HPDE6-E6E7 (cell line): ENCODE results near the gene LMX1A.

ENCODE experiments used
- DNase-seq: peaks from one replicate; pipeline ENCODE4 v3.0.0; 2011; ENCODE audit warnings: missing footprints; ENCODE audit errors: extremely low spot score

Gene LMX1A

DNA sequence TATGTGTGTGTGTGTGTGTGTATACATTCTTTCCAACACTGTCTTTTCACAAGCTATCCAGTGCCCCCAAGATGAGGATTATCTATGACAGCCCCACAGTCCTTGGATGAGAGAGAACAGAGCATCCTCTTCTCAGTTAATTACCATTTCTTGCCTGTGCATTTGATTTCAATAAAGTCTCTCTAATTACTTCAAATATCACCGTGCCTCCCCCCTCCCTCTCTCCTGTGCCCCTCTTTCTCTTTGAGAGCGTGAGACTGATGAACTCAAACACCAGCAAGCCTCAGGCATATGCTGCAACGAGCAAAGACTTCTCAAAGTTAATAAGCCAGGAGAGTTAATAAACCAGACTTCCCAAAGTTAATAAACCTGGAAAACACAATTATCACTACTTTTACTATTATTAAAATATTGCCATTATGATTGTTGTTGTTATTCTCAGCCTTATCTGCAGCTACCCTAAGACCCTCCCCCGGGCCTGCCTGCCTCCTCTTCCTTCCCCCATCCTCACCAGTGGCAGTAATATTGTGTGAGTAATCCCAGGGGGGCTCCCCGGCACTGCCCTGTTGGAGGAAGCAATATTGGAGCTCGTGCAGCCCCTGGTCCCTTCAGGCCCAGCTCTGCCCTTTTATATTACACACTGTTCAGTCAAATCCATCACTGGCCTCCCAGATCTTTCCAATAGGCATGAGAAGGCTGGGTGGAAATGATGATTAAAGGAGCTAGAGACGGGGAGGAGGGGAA, 30.9 kb downstream of the LMX1A start:
- no peak for DNase-seq

DNA sequence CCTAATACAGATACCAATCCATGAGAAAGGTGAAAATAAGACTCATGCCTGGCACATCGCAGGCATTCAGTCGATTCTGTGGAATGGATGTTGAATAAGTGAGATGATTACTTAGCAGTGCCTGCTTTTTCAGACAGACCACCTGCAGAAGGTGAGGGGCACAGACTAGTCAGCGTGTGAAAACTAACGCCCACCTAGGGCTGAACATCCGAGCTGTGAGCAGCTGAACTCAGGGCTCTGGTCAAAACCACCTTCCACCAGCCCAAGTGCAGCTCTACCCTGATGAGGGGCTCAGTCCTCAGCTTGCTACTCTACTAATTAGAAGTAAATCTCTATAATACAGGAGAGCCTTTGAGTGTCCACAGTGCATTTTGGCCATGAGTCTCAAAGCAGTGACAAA, 32.5 kb downstream of the LMX1A start:
- DNase-seq: no peak

DNA sequence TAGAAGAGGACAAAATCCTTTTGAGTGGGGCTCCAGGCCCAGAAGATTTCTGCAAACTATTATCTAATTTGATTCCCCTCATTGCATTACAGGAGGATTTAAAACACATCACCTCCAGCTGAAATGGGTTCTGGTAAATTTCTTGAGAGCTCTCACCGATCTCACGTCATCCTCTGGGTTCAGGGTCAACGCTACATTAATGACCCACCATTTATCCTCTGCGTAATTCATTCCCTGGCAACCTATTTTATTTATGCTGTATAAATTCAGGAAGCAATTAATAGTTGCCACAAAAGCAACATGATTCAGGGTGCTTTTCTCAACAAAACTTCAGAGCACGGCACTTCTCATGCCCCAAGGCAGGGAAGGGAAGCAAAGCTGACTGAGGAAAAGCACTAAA, 38.9 kb downstream of the LMX1A start:
- no peak for DNase-seq

DNA sequence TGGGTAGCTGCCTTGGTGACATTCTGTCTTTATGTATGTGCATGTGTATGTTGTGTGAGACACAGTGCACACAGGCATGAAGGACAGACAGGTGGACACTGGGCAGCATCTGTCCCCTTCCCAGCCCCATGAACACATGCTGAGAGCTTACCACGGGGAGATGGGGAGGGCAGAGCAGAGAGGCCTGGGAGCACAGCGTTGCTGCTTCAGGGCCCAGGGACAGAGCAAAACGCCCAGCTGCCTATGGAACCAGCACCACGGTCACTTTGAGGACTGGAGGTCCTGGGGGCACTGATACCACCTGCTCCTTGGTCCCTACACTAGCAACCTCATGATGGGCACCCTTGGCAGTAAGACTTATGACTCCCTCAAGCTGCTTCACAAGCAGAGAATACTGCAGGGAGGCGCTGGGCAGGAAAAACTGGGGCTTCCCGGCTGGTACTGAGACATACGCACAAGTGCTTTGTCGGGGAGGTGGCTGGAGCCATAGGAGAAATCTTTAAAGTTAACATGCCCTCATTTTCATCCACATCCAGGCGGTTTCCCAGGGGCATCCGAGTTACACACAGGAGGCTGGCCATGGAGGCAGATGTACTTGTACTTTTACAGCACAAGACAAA, 40.3 kb downstream of the LMX1A start:
- DNase-seq: no peak

DNA sequence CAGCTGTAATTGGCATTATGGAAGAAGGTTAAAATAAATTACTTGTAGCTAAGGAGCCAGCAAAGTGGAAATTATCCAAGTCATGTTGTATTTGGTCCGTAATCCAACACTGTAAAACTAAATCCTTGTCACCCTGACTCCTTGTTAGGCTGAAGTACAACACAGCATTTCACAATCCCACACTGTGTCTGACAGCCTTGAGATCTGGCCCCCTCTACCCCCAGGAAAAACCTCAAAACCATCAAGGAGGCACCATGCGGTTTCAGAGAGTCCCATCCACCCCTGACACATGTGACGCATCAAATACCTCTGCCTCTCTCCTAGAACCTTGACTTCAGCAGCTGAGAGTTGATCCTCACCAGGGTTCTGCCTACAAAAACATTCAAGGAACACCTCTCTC, 41.0 kb downstream of the LMX1A start:
- no peak for DNase-seq

DNA sequence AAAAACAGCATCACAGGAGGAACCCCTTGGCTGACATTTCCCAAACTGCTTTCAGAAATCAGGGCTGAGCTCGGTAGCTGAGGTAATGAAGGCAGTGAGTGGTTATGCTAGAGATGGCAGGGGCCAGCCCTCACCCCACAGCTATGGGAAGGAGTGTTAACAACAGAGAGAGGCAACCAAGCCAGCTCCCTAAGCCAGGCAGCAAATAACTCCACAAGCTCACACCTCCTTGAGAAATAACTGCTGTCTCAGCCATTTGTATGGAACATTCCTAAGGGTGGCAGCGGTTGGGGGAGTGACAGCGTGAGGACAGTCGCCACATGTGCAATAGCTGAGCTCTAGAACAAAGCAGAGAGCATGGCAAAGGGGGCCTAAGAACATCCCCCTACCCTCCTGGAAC, 42.6 kb downstream of the LMX1A start:
- DNase-seq: no peak

DNA sequence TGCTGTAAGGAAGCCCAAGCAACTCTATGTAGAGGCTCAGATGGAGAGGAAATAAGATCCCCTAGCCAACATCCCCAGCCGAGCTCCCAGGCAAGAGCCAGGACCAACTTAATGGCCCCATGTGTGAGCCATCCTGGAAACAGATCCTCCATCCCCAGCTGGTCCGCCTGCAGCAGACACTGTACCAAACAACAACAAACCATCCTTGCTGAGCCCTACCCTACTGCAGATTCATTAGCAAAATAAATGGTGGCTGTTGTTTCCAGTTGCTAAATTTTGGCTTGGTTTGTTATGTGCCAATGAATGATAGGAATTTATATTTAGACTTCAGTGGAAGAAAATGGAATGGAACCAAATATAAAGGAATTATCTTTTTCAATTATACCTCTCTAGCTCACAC, 43.9 kb downstream of the LMX1A start:
- no peak for DNase-seq

DNA sequence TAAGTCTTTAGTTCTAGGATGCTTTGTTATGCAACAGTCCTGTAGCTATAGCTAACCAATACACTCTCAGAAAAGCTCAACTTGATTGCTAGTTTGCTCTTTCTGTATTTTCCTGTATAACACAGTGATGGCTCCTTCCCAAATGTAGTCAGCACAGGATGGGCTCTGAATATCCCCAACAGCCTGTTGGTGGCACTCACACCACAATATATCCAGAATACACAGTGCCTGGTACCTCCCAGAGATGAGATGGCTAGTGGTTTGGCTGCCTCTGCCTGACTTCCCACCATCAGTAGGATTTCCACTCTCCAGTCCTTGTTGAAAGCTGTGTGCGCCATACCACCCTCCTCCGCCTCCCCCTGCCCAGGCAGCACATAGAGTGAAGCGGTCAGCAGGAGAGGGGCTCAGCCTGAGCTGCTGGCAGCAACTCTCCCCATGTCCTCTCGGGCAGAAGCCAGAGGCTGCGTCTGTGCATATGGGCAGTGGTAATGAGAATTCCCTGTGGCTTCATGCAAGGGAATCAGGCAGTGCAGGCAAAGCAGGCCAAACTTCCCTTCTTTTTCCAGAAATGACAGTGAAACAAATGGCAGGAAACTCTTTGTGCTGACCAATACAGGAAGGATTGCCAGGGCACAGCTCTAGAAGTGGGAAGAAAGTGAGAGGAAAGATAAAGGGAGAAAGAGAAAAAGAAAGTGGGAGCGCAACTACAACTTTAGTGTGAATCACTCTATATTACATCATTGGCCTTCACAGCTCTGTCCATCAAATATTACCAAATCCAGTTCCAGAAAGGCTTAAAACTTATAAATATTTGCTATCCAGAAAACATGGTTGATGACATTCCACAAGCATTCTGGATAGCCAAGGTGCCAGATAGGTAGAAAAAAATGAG, 49.7 kb downstream of the LMX1A start:
- no peak for DNase-seq

DNA sequence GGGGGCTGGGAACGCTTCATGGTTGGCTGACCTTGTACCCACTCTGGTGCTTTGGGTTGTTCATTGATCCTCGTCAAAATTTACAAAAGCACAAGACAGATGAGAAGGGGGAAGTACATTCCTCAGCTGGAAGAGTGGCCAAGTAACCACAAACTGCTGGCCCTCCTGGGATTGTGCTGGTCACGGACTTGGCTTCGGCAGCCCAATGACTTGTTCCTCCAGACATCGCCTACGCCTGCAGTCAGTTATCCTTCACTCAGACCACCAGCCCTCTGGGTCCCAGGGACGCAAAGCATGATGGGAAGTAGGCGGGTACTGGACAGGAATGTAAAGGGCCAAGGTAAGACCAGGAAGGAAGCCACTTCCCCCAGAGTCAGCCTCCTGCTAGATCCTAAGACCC, 53.1 kb downstream of the LMX1A start:
- DNase-seq: no peak

DNA sequence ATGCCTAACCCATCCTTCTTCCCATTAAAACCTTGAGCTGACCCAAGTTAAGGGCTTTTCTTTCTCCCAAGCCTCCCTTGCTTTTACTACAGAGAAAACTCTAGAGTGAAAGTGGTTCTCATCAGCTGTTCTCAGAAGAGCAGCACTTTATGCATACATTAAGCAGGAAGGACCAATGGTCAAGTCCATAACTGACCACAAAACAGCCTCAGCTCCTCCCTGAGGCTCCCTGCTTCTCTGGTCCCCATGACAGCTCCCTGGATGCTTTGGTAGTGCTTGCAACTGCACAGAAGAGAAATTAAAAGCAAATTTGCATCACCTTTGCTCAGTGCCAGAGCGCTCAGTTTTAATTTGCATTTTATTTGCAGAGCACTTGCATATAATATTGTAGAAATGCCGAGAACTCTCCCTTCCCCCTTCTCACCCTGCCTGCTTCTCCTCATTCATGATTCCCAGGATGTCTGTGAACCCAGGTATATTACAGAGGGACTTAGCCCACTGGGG, 56.1 kb downstream of the LMX1A start:
- DNase-seq: no peak

DNA sequence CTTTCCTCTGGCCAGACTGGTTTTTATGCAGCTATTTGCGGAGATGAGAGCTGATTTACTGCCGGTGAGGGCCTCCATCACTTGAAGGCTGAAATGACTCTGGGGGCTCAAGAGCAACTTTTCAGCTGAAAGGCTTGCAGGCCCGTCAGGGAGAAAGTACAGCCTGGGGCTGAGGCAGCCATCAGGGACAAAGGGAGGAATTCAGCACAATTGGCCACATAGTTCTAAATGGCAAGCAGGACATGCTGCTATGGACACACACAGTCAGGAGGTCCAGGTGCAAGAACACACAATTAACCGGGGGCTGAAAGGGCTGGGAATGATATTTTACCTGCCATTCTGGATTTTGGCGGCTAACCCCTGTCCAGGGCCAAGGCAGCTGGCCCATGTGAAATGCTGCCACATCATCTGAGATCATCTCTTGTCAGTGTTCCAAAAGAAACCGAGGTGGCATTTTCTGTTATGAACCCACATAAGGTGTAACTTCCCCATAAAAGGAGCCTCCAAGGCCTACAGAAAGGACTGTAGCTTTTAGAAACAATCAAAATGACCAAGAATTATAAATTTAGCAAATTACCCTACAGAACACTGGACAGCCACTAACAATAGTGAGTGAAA, 58.2 kb downstream of the LMX1A start:
- no peak for DNase-seq

DNA sequence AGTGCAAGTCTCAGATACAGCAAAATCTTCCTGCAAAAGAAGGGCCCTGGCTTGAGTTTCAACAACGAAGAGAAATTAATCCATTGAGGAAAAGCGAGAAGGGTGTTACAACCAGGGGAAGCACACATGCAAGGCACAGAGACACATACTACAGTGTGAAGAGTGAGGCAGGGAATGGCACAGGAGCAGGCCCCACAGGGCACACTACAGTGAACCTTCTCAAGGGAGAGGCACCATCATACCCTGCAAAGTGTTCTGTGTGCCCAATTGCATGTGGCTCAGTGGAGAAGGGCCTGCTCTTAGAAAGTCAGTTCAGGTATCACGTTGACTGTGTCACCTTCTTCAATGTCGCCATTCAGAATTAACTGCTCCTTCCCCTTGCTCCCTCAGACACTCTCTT, 60.3 kb downstream of the LMX1A start:
- no peak for DNase-seq

DNA sequence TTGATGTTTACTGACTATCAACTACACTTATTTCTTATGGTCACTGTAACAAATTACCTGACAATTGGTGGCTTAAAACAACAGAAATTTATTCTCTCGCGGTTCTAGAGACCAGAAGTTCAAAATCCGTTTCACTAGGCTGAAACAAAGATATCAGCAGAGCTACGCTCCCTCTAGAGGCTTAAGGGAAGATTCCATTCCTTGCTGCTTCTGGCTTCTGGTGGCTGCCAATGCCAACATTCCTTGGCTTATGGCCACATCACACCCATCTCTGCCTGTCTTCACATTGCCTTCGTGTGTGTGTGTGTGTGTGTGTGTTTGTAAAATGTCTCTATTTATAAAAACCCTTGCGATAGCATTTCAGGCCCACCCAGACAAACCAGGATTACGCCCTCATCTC, 66.4 kb downstream of the LMX1A start:
- DNase-seq: no peak

DNA sequence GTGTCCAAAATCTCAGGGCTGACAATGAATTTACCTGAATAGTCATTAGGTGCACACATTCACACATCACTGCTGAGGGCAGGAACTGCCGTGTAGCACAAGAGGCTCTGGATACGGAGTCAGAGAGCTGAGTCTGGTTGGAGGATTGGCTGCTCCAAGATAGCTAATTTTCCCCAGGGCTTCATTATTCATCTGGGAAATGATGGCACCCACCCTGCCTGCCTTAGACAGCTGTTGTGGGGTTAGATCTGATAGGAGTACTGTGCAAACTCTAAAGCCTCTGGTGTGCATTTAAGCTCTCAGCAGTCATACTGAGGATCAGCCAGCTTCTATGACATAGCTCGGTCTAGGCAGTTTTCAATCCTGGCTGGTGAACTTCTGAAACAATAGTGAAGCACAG, 67.0 kb downstream of the LMX1A start:
- no peak for DNase-seq

DNA sequence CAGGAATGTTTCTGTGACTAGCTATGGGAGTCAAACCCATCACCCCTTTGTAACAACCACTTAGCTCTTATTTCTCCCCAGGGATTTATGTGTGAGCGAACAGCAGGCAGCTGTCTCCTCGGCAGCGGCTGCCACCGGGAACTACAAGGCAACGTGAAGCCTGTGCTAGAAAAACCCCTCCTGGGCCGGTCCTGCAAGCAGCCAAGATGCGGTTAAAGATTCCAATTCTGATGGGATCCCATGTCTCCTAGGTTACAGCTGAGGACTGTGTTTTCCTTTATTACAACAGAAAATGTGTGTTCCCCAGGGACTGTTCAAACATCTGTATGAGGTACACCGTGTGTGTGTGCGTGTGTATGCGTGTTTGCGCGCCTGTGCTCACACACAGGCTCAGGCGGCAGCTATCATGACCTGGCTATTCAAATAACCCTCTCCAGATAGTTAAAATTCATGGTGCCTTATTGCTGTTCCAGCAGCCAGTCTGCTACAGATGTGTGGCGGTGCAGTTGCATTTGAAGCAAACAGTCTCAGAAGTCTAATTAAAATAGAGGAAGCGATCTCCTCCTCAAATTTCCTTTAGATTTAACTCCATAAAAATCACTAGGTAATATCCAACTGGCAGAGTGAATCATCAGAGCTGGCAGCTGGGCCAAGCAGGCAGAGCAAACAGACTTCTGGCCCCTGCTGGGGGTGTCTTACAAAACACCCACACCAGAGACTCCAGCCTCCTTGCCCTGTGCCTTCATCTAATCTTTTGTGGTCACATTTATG, 68.0 kb downstream of the LMX1A start:
- no peak for DNase-seq

DNA sequence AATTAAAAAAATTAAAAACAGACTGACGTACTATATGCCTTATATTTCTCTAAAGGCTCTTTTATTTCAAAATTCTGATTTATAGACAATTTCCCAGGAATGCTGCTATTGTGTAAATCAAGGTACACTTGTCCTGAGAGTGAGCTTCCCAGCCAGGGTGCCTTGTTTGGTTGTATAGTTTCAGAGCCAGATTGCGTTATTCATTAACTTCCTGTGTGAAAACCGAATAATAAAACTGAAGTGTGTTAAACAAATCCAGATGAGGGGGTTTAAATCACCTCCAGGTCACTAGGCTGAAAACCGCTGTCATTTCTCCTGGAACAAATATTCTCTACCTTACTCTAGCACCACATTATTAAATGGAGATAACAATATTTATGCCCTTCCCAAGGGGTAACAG, 68.7 kb downstream of the LMX1A start:
- DNase-seq: no peak

DNA sequence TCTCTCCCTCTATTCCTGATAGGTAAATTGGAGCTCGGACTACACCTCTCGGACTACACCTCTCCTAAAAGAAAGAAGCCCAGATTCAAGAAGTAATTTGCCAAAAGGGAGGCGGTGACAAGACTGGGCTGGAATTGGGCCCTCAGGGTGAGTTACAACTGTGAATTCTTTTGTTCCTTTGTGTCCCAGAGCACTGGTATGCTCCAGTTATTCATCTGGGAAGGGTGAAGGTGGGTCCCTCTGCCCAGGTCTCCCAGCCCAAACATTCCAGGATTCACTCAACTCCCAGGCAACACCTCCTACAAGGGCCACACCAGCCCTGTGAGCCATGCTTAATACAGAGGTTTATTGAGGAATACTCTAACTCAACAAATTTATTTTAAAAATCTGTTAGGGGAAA, 69.2 kb downstream of the LMX1A start:
- no peak for DNase-seq

DNA sequence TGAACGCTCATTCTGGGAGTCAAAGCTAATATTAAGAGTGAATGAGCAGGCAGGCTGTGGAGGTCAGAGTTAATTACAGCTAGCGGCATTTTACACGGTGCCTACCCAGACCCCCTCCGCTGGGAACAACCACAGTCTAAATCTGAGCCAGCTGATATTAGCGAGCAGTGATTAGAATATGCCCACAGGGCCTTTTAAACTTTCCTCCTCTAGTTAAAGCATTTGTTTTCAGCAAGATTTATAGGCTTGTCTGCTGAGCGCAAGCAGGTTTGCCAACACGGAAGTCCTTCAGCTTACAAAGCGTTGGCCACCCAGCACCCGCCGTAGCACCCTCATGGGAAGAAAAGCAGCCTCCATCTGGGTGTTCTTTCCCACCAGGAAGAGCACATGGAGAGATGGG, 72.1 kb downstream of the LMX1A start:
- DNase-seq: no peak

DNA sequence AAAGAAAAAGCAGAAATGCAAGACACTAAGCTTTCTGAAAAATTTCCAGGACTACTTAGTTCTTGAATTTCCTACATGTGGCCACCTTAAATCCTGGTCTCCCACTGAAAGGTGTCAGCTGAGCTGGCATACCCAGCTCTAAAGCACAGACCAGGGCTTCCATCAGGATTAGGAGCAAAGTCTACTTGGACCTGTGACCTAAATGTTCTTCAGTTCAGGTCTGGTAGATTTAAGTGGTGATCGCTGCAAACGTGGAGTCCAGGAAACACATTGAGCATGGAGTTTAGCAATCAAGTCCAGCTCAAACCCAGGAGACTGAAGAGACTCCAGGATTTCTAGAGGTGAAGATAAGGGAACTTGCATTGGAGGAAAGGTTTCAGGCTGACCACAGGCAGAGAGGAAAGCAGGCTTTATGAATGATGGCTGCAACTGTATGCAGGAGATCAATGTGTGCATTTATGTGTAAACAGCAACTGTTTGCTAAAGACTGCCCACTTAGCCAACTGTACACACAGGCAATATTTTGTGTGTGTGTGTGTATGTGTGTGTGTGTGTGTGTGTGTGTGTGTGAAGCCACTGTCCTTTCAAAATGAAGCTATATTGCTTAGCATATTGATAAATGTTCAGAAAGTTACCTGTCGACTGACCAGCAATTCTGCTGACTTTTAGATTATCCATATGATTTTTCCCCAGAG, 75.2 kb downstream of the LMX1A start:
- no peak for DNase-seq

DNA sequence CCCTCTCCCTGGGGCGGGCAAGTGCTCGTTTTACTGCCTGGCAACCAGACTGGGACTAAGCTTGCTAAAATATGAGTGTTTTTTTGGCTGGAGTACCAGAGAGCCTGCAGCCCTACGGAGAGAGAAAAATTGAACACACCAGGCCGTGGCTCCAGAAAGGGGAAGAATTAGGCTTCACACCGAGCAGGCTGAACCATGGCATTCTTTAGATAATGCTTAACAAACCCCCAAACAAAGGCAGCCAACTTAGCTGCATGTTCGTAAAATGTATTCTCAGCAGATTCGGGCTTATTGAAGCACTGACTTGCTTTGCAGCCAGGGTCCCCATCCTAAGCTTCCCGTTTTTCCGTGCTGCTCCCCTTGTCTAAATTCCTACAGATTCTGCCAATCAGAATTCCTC, 76.6 kb downstream of the LMX1A start:
- no peak for DNase-seq

DNA sequence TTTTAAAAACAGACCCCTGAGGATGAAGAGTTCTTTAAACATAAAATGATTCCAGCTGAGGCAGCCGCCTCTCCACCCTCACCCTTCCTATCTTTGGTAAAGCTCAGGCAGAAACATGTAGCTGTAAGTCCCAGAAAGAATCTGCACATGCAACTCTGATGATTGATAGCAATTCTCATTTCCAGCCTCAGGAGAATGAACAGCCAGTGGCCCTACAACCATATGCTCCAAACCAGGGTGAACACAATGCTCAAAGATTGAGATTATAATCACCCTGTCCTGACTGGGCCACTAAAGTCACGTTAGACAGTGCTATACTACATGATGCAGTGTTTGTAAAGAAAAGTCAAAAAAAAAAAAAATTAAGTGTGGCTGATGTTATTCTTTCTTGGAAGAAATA, 80.2 kb downstream of the LMX1A start:
- no peak for DNase-seq
